K562 (cell line): ENCODE results near the gene FAM186B. TPM values are rescaled to one million over a fixed set of nuclear protein-coding genes. Genes with fewer than 3 reads are reported as not detected.

Experiments
- L3MBTL2 ChIP-seq: fragments of 450-650 bp; IDR thresholded peaks from 2 replicates; pipeline ENCODE4 v1.6.1; 2016; ENCODE audit warnings: mild to moderate bottlenecking, moderate library complexity
- REST ChIP-seq, 2 experiments: fragments of 450-650 bp; formaldehyde crosslinking in 1 of 2; IDR thresholded peaks; 2 replicates each; pipeline versions ENCODE4 v1.4.0 to v1.6.1; 2014 to 2020; ENCODE audit warnings: mild to moderate bottlenecking in 2 of 2, borderline replicate concordance in 1 of 2, low read depth in 1 of 2
- polyA plus RNA-seq, 8 experiments: library from polyadenylated mRNA; depleted of rRNA in 4 of 8; stranded (reverse) in 5 of 8; unstranded in 3 of 8; fragments of >200 nt; fragmentation: Nextera tagmentation in 2 of 8; fragmentation: Illumina TruSeq in 1 of 8; extraction: Ambion mirVana in 2 of 8; extraction: Trizol in 1 of 8; gene quantifications; 2 replicates each; pipeline versions ENCODE4 v1.2.1 to v1.2.3, GENCODE V29; 2011 to 2014; ENCODE audit warnings: inconsistent platforms in 1 of 8, missing spikeins in 1 of 8
- total RNA-seq, 7 experiments: library from RNA; depleted of rRNA in 6 of 7; stranded (reverse); fragments of >200 nt in 6 of 7; fragmentation: Illumina TruSeq in 2 of 7; extraction: Trizol in 2 of 7; gene quantifications; 2 replicates each; pipeline versions ENCODE4 v1.2.1 to v1.2.3, GENCODE V29; 2011 to 2021; ENCODE audit warnings: low replicate concordance in 1 of 7

FAM186B gene
- total and polyA plus RNA-seq, 9 of the 15 experiments (the other 6 are each of a cell fraction or from before 2014, with no cell fraction given) = 0.07 to 0.42 (median 0.15) TPM

- TF ChIP-seq L3MBTL2 = peak; percentile 49; the same call in 1 of the 2 replicates
- TF ChIP-seq REST (IDR thresholded peaks at IDR 0.05; ENCODE audit: borderline replicate concordance) = peak; percentile 14; the same call in 1 of the 2 replicates
- TF ChIP-seq REST (CRISPR knock-in tag; IDR thresholded peaks at IDR 0.05; ENCODE audit: low read depth) = no peak
These were observed 56.4 kb downstream of the FAM186B start (continued) for GRCh38 chr12:49548822-49549648.
